Panc1 (cell line): ENCODE data around the gene MEGF11. TPM values are rescaled to one million over a fixed set of nuclear protein-coding genes. Genes with fewer than 3 reads are reported as not detected.

Experiments used
- ATAC-seq: fragments of 200-7000 bp; cut with Tn5 transposase; 2 replicates; pipeline ENCODE4 v1.9.1; 2020; ENCODE audit warnings: mild to moderate bottlenecking, moderate library complexity
- BruUV-seq: library from RNA; stranded (reverse); fragments of 400-500 nt; replicated peaks from 2 replicates; lab custom pipeline; 2021; lab: Mats Ljungman, UMichigan
- CTCF ChIA-PET: fragments of 300-600 bp; sonication (Branson Sonifier 250); formaldehyde crosslinking; loops from one replicate; lab custom pipeline; 2022; ENCODE audit warnings: antibody characterized with exemption; lab: Charles Lee
- POLR2A ChIA-PET: fragments of 300-600 bp; sonication (Branson Sonifier 250); formaldehyde crosslinking; loops from one replicate; lab custom pipeline; 2022; ENCODE audit warnings: antibody characterized with exemption; lab: Charles Lee
- DNase-seq: peaks from one replicate; pipeline ENCODE4 v3.0.0-alpha.2; 2010; ENCODE audit warnings: low read depth, low spot score
- H3K27ac ChIP-seq: 2 replicates; pipeline ENCODE4 v1.5.1; 2011; ENCODE audit warnings: mild to moderate bottlenecking, low read length, inconsistent platforms
- H3K27me3 ChIP-seq: fragments of 200-500 bp; sonication (Bioruptor generic); 2 replicates; pipeline ENCODE4 v1.6.0; 2014; ENCODE audit warnings: low read length, inconsistent platforms; ENCODE audit not compliant: control insufficient read depth, insufficient read depth
- H3K36me3 ChIP-seq: fragments of 200-500 bp; sonication (Bioruptor generic); 2 replicates; pipeline ENCODE4 v1.5.1; 2014; ENCODE audit warnings: inconsistent platforms, mild to moderate bottlenecking, low read length, moderate library complexity; ENCODE audit not compliant: control insufficient read depth, insufficient read depth
- H3K4me1 ChIP-seq: 2 replicates; pipeline ENCODE4 v1.5.1; 2011; ENCODE audit warnings: inconsistent platforms, mild to moderate bottlenecking, low read length, moderate library complexity; ENCODE audit not compliant: control insufficient read depth, insufficient read depth
- H3K4me3 ChIP-seq, 2 experiments: 2 replicates each; pipeline ENCODE4 v1.5.1; 2011 to 2012; ENCODE audit warnings: low read depth in 2 of 2, low read length in 2 of 2, mild to moderate bottlenecking in 2 of 2, inconsistent platforms in 1 of 2, moderate library complexity in 1 of 2
- H3K9me3 ChIP-seq: fragments of 200-500 bp; sonication (Bioruptor generic); 2 replicates; pipeline ENCODE4 v1.5.1; 2014; ENCODE audit warnings: low read depth, mild to moderate bottlenecking, inconsistent platforms, low read length, moderate library complexity; ENCODE audit not compliant: control insufficient read depth, insufficient read depth
- POLR2AphosphoS5 ChIP-seq: IDR thresholded peaks from 2 replicates; pipeline ENCODE4 v1.6.1; 2012; ENCODE audit warnings: mild to moderate bottlenecking, low read depth, low read length, moderate library complexity
- REST ChIP-seq, 2 experiments: IDR thresholded peaks; 2 replicates each; pipeline ENCODE4 v1.6.1; 2011 to 2012; ENCODE audit warnings: low read depth in 2 of 2, control low read depth in 1 of 2, low read length in 1 of 2, mild to moderate bottlenecking in 1 of 2, moderate library complexity in 1 of 2; ENCODE audit not compliant: insufficient read depth in 1 of 2
- SIN3A ChIP-seq: IDR thresholded peaks from 2 replicates; pipeline ENCODE4 v1.6.1; 2012; ENCODE audit warnings: low read depth, mild to moderate bottlenecking, low read length, moderate library complexity, borderline replicate concordance; ENCODE audit not compliant: insufficient read depth
- TCF7L2 ChIP-seq: IDR thresholded peaks from 2 replicates; pipeline ENCODE4 v1.6.1; 2011; ENCODE audit warnings: mild to moderate bottlenecking, low read depth, low read length, inconsistent platforms
- in situ Hi-C: cut with HindIII; loops from 2 replicates; pipeline ENCODE4 v1.10.0; 2016; ENCODE audit warnings: low sequenced_read_pairs, low pct_unique_long_range_greater_than_20kb
- intact Hi-C: fragments of 100-400 bp; cut with micrococcal nuclease; formaldehyde crosslinking; loops from one replicate; pipeline ENCODE4 v1.10.0; 2022; ENCODE audit not compliant: unreplicated experiment
- total RNA-seq: library from RNA; stranded (reverse); gene quantifications from one replicate; pipeline ENCODE4 v1.2.1, GENCODE V29; 2021; ENCODE audit not compliant: unreplicated experiment
- TF ChIP-seq, protein P1 (sequence below): fragments of 450-650 bp; IDR thresholded peaks from 2 replicates; pipeline ENCODE4 v1.5.1; 2017; ENCODE audit warnings: mild to moderate bottlenecking

MEGF11 gene
- total RNA-seq, 1 experiment from 2014 or later: 0.95 TPM

- TF ChIP-seq, protein P1, sequence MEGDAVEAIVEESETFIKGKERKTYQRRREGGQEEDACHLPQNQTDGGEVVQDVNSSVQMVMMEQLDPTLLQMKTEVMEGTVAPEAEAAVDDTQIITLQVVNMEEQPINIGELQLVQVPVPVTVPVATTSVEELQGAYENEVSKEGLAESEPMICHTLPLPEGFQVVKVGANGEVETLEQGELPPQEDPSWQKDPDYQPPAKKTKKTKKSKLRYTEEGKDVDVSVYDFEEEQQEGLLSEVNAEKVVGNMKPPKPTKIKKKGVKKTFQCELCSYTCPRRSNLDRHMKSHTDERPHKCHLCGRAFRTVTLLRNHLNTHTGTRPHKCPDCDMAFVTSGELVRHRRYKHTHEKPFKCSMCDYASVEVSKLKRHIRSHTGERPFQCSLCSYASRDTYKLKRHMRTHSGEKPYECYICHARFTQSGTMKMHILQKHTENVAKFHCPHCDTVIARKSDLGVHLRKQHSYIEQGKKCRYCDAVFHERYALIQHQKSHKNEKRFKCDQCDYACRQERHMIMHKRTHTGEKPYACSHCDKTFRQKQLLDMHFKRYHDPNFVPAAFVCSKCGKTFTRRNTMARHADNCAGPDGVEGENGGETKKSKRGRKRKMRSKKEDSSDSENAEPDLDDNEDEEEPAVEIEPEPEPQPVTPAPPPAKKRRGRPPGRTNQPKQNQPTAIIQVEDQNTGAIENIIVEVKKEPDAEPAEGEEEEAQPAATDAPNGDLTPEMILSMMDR: no peak
- TF ChIP-seq SIN3A (no peak), POLR2AphosphoS5 (no peak), REST (IDR thresholded peaks at IDR 0.05; ENCODE audit: insufficient read depth in 1 of 2, low read depth in 2 of 2, low read length in 1 of 2) (no peak), TCF7L2 (no peak)
- in situ Hi-C loops: no loop called here
- Histone ChIP-seq H3K27me3 (0 out of 2 replicates have a peak, but pooled peaks cover 2% of the 10 kb centered on the region), H3K36me3 (no peaks in the 10 kb centered on the region), H3K27ac (no peak overlapping the region), H3K4me3 (no peak overlapping the region), H3K4me1 (peaks cover 7% of the 10 kb centered on the region), H3K9me3 (no peaks in the 10 kb centered on the region)
- ChIA-PET POLR2A (no interaction called here), CTCF (no interaction called here)
- ATAC-seq (no peak), DNase-seq (no peak)
- intact Hi-C loops: no loop called here
- BruUV-seq: no TSS peak
Measured at GRCh38 chr15:65949491-65949890, 304.1 kb downstream of the MEGF11 start.

DNA sequence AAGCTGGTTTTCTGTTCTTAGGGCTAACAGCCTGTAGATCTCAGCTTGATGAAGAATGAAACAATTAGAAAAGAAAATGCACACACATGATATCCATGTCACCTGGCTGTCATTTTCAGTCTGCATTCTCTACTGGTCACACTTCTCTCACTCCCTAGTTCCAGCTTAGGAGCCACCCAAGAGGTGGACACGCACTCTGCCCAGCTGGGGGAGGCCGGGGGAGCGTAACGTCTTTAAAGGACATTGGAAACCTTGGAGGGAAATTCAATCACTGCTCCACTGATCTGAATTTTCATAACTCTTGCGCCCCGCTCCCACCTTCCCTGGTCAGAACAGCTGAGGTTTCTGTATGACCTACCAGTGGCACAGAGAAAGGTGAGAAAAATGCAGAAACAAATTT, 304.5 kb downstream of the MEGF11 start:
- in situ Hi-C loops (no loop called here), intact Hi-C loops (no loop called here)
- peaks cover 3% of the 10 kb centered on the region; the same call in 1 of the 2 replicates for H3K4me1 ChIP-seq
- H3K36me3 ChIP-seq: no peaks in the 10 kb centered on the region
- TF ChIP-seq POLR2AphosphoS5 (no peak), TCF7L2 (no peak)
- TF ChIP-seq, protein P1: no peak
- 0 out of 2 replicates have a peak, but pooled peaks cover 2% of the 10 kb centered on the region for H3K27me3 ChIP-seq
- ChIA-PET POLR2A (interaction anchor here (0.5 kb wide), 1 partner anchor 149 kb away, joined by 8 read pairs; no protein-coding TSS in a partner anchor), CTCF (no interaction called here)
- no TSS peak for BruUV-seq
- no peak overlapping the region for H3K4me3 ChIP-seq
- no peaks in the 10 kb centered on the region for H3K9me3 ChIP-seq
- H3K27ac ChIP-seq: no peak overlapping the region
- ATAC-seq (no peak), DNase-seq (no peak)
